Hepatocyte (in vitro differentiated cells): Measurements from ENCODE around the gene FCMR. TPM values are rescaled to one million over a fixed set of nuclear protein-coding genes. Genes with fewer than 3 reads are reported as not detected.

Experiments used
- DNase-seq: peaks from one replicate; pipeline ENCODE4 v3.0.0-alpha.2; 2016; ENCODE audit warnings: low spot score
- H2AFZ ChIP-seq: fragments of 200-600 bp; sonication (generic); 2 replicates; pipeline ENCODE4 v1.6.0; 2016; ENCODE audit warnings: antibody characterized with exemption, mild to moderate bottlenecking
- H3K27ac ChIP-seq: fragments of 200-600 bp; sonication (generic); 2 replicates; pipeline ENCODE4 v1.5.1; 2016; ENCODE audit warnings: mild to moderate bottlenecking
- H3K27me3 ChIP-seq: fragments of 200-600 bp; sonication (generic); 2 replicates; pipeline ENCODE4 v1.6.1; 2016
- H3K36me3 ChIP-seq: fragments of 200-600 bp; sonication (generic); replicated peaks from 2 replicates; pipeline ENCODE4 v1.5.1; 2016; ENCODE audit warnings: low read depth; ENCODE audit not compliant: insufficient read depth
- H3K4me1 ChIP-seq: fragments of 200-600 bp; sonication (generic); 2 replicates; pipeline ENCODE4 v1.5.1; 2016; ENCODE audit warnings: mild to moderate bottlenecking, moderate library complexity; ENCODE audit not compliant: insufficient read depth
- H3K4me2 ChIP-seq: fragments of 200-600 bp; sonication (generic); 2 replicates; pipeline ENCODE4 v1.6.0; 2016
- H3K4me3 ChIP-seq: fragments of 200-600 bp; sonication (generic); 2 replicates; pipeline ENCODE4 v1.5.1; 2016; ENCODE audit warnings: mild to moderate bottlenecking
- H3K79me2 ChIP-seq: fragments of 200-600 bp; sonication (generic); 2 replicates; pipeline ENCODE4 v1.6.0; 2017; ENCODE audit warnings: mild to moderate bottlenecking
- H3K9me2 ChIP-seq: fragments of 200-600 bp; sonication (generic); replicated peaks from 2 replicates; pipeline ENCODE4 v1.6.0; 2017; ENCODE audit warnings: mild to moderate bottlenecking; ENCODE audit not compliant: insufficient read depth
- H3K9me3 ChIP-seq: fragments of 200-600 bp; sonication (generic); 2 replicates; pipeline ENCODE4 v1.5.1; 2016; ENCODE audit warnings: low read depth, mild to moderate bottlenecking
- H4K20me1 ChIP-seq: fragments of 200-600 bp; sonication (generic); 2 replicates; pipeline ENCODE4 v1.6.0; 2016; ENCODE audit warnings: mild to moderate bottlenecking; ENCODE audit not compliant: insufficient read depth, poor library complexity, severe bottlenecking
- EZH2 ChIP-seq: fragments of 200-600 bp; sonication (generic); IDR thresholded peaks from 2 replicates; pipeline ENCODE4 v1.6.1; 2016; ENCODE audit warnings: antibody characterized with exemption, mild to moderate bottlenecking, borderline replicate concordance
- EZH2phosphoT487 ChIP-seq: fragments of 200-600 bp; sonication (generic); IDR thresholded peaks from one replicate; pipeline ENCODE4 v1.6.1; 2018; ENCODE audit warnings: antibody characterized with exemption, mild to moderate bottlenecking, low read depth, moderate library complexity; ENCODE audit not compliant: unreplicated experiment, severe bottlenecking
- WGBS: methylation state at CpG from one replicate; pipeline ENCODE4 v1.1.6; 2016; ENCODE audit warnings: low lambda C conversion rate; ENCODE audit errors: missing lambda C conversion rate; 5-methylcytosine and 5-hydroxymethylcytosine counted together
- polyA plus RNA-seq: library from polyadenylated mRNA; unstranded; fragments of >200 nt; fragmentation: Nextera tagmentation; extraction: Ambion mirVana; gene quantifications from 2 replicates; pipeline ENCODE4 v1.2.1, GENCODE V29; 2016
- total RNA-seq: library from RNA; depleted of rRNA; stranded (reverse); fragments of >200 nt; gene quantifications from 2 replicates; pipeline ENCODE4 v1.2.3, GENCODE V29; 2014
- TF ChIP-seq, protein P1 (sequence below): fragments of 200-600 bp; sonication (generic); IDR thresholded peaks from 2 replicates; pipeline ENCODE4 v1.5.1; 2016; ENCODE audit warnings: antibody characterized with exemption, mild to moderate bottlenecking; ENCODE audit not compliant: poor library complexity

FCMR gene
- total and polyA plus RNA-seq, 2 experiments from 2014 or later = 0.71 to 0.97 TPM

DNA sequence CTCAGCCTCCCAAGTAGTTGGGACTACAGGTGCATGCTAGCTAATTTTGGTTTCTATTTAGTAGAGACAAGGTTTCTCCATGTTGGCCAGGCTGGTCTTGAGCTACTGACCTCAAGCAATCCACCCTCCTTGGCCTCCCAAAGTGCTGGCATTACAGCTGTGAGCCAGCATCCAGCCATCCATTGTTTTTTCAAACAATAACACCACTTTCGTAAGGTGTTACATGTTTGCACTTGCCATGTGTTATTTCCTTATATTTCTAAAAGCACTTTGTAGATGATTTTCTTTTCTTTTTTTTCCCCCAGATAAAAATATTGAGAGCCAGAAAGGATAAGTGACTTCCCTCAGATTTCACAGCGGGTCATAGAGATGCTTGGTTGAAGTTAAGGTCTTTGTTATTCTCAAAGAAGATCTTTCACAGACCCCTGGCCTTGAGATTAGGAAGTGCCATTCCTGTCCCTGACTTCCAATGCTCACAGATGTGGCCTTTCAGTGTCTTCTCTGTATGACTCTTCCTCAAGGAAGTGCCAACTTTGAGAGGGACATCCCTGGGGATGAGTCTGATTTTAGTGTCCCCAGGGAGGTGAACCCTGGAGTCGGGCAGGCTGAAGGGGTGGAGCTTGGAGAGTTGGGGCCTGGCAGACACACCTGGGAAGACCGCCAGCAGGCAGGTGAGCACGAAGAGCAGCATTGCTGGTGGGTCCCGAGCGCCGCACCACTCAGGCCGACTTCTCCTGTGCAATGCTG lies 18.3 kb upstream of the FCMR start:
- H3K9me2 ChIP-seq = no peaks in the 10 kb centered on the region
- H3K79me2 ChIP-seq = no peaks in the 10 kb centered on the region
- H3K4me3 ChIP-seq = no peak overlapping the region
- peaks cover 12% of the 10 kb centered on the region for H3K27me3 ChIP-seq
- peaks cover 11% of the 10 kb centered on the region for H3K4me1 ChIP-seq
- H3K27ac ChIP-seq = no peak overlapping the region
- WGBS = 94% methylated on average over 9 of the region's 9 CpGs
- no peak overlapping the region for H3K4me2 ChIP-seq
- no peak for TF ChIP-seq EZH2
- no peak for TF ChIP-seq EZH2phosphoT487
- TF ChIP-seq, protein P1, sequence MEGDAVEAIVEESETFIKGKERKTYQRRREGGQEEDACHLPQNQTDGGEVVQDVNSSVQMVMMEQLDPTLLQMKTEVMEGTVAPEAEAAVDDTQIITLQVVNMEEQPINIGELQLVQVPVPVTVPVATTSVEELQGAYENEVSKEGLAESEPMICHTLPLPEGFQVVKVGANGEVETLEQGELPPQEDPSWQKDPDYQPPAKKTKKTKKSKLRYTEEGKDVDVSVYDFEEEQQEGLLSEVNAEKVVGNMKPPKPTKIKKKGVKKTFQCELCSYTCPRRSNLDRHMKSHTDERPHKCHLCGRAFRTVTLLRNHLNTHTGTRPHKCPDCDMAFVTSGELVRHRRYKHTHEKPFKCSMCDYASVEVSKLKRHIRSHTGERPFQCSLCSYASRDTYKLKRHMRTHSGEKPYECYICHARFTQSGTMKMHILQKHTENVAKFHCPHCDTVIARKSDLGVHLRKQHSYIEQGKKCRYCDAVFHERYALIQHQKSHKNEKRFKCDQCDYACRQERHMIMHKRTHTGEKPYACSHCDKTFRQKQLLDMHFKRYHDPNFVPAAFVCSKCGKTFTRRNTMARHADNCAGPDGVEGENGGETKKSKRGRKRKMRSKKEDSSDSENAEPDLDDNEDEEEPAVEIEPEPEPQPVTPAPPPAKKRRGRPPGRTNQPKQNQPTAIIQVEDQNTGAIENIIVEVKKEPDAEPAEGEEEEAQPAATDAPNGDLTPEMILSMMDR = no peak
- no peaks in the 10 kb centered on the region for H3K9me3 ChIP-seq
- H4K20me1 ChIP-seq = no peaks in the 10 kb centered on the region
- no peak for DNase-seq
- H2AFZ ChIP-seq = no peak overlapping the region
- no peaks in the 10 kb centered on the region for H3K36me3 ChIP-seq

DNA sequence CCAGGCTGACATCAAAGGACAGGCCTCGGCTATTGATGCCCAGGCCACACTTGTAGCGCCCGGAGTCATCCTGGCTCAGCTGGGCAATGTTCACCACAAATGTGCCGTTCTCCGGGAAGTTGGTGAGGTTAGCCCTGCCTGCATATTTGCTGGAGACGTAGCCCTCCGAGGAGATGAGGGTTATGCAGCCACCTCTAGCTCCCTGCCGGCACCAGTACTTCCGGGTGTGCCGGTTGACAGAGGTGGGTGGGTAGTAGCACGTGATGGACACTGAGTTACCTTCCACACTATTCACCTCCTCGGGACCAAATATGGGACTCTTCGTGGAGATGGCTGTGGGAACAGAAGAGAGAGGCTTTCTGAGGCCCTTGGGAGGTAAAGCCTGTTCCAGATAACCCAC lies 17.4 kb upstream of the FCMR start:
- 95% methylated on average over 13 of the region's 13 CpGs for WGBS
- TF ChIP-seq EZH2 (no peak), EZH2phosphoT487 (no peak)
- TF ChIP-seq, protein P1 = no peak
- peaks cover 12% of the 10 kb centered on the region for H3K27me3 ChIP-seq

DNA sequence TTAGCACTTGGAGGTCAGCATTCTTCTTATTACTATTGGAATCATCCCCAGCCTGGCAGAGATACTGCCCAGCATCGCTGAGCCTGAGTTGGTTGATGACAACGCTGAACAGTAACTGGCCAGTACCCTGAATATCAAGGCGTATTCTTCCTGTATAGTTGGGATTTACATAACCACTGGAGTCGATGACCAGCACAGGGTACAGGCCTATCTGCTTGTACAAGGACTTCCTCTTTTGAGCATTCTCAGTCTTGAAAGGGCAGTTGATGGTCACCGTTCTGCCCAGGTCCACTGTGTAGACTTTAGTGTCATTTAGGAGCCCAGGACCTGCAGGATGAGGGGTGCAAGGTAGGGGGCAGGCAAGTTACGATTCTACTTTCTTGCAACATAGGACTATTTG lies 15.7 kb upstream of the FCMR start:
- Histone ChIP-seq H2AFZ (no peak overlapping the region), H3K4me2 (no peak overlapping the region), H3K4me3 (no peak overlapping the region), H3K4me1 (peaks cover 11% of the 10 kb centered on the region), H3K9me3 (no peaks in the 10 kb centered on the region), H3K36me3 (no peaks in the 10 kb centered on the region), H3K79me2 (no peaks in the 10 kb centered on the region), H3K27me3 (no peaks in the 10 kb centered on the region), H3K9me2 (no peaks in the 10 kb centered on the region), H4K20me1 (no peaks in the 10 kb centered on the region), H3K27ac (no peak overlapping the region)
- TF ChIP-seq EZH2 (no peak), EZH2phosphoT487 (no peak)
- TF ChIP-seq, protein P1 = no peak
- WGBS = 95% methylated on average over 6 of the region's 6 CpGs
- no peak for DNase-seq

More for the DNA sequence above, 17.4 kb upstream of the FCMR start:
- no peak for DNase-seq
- H3K4me1 ChIP-seq = peaks cover 11% of the 10 kb centered on the region
- H3K4me2 ChIP-seq = no peak overlapping the region
- no peaks in the 10 kb centered on the region for H3K36me3 ChIP-seq
- no peak overlapping the region for H3K27ac ChIP-seq
- no peak overlapping the region for H2AFZ ChIP-seq
- no peaks in the 10 kb centered on the region for H4K20me1 ChIP-seq
- no peaks in the 10 kb centered on the region for H3K9me2 ChIP-seq
- no peak overlapping the region for H3K4me3 ChIP-seq
- no peaks in the 10 kb centered on the region for H3K9me3 ChIP-seq
- H3K79me2 ChIP-seq = no peaks in the 10 kb centered on the region
